Camera-type eye (tissue), 1 donor: Measurements from ENCODE around the gene LRRC8D. TPM values are rescaled to one million over a fixed set of nuclear protein-coding genes. Genes with fewer than 3 reads are reported as not detected.

Experiments used
- total RNA-seq: library from RNA; depleted of rRNA; stranded (reverse); fragments of >200 nt; gene quantifications from one replicate; pipeline ENCODE4 v1.2.3, GENCODE V29; 2014

The LRRC8D gene
- total RNA-seq, result 21.8 TPM

GRCh38 chr1:89820422-89821321 lies at the start of gene LRRC8D:
LRRC8D (plus strand) TSS chr1:89821032; CDS start chr1:89933069, 112,037 bp downstream.

Other genes with a start within 250 kb of the LRRC8D start
- gene LRRC8C, start 187.9 kb upstream of the LRRC8D start, total RNA-seq, result 9.3 TPM
- gene ZNF326, start 174.1 kb downstream of the LRRC8D start, total RNA-seq, result 94.3 TPM